HepG2 (cell line): Measurements from ENCODE around the gene ASIC3. TPM values are rescaled to one million over a fixed set of nuclear protein-coding genes. Genes with fewer than 3 reads are reported as not detected.
A peak's percentile ranks its signal among the peaks of the same experiment; 100 is the strongest.

Experiments used
- ATF4 ChIP-seq, 2 experiments: fragments of 450-650 bp in 1 of 2; sonication (generic) in 1 of 2; formaldehyde crosslinking; IDR thresholded peaks; 2 replicates each; pipeline versions ENCODE4 v1.5.0 to v1.8.0; 2020 to 2022; ENCODE audit warnings: mild to moderate bottlenecking in 1 of 2, missing genetic modification reagents in 1 of 2
- CEBPG ChIP-seq: IDR thresholded peaks from 2 replicates; pipeline ENCODE4 v1.6.1; 2016
- CTCF ChIP-seq: sonication (generic); formaldehyde crosslinking; IDR thresholded peaks from 2 replicates; pipeline ENCODE4 v1.5.0; 2020; ENCODE audit warnings: mild to moderate bottlenecking, missing genetic modification reagents, moderate library complexity
- ELF1 ChIP-seq: sonication (generic); formaldehyde crosslinking; IDR thresholded peaks from 2 replicates; pipeline ENCODE4 v1.4.0; 2020; ENCODE audit warnings: missing genetic modification reagents
- HMGA1 ChIP-seq: sonication (generic); formaldehyde crosslinking; conservative IDR thresholded peaks from 2 replicates; pipeline ENCODE4 v1.4.0; 2020; ENCODE audit warnings: missing genetic modification reagents
- HNF1B ChIP-seq: sonication (generic); formaldehyde crosslinking; IDR thresholded peaks from 2 replicates; pipeline ENCODE4 v1.5.1; 2020; ENCODE audit warnings: mild to moderate bottlenecking, moderate library complexity, missing genetic modification reagents
- MYPOP ChIP-seq: sonication (generic); formaldehyde crosslinking; IDR thresholded peaks from 2 replicates; pipeline ENCODE4 v1.8.1; 2023; ENCODE audit warnings: mild to moderate bottlenecking, moderate library complexity, missing genetic modification reagents
- SCMH1 ChIP-seq: sonication (generic); formaldehyde crosslinking; IDR thresholded peaks from 2 replicates; pipeline ENCODE4 v1.9.0; 2021; ENCODE audit warnings: missing genetic modification reagents, mild to moderate bottlenecking, borderline replicate concordance
- TFE3 ChIP-seq: IDR thresholded peaks from 2 replicates; pipeline ENCODE4 v1.6.1; 2016
- ZFP91 ChIP-seq: sonication (generic); formaldehyde crosslinking; IDR thresholded peaks from 2 replicates; pipeline ENCODE4 v1.9.0; 2022; ENCODE audit warnings: missing genetic modification reagents, mild to moderate bottlenecking, borderline replicate concordance
- ZNF136 ChIP-seq: sonication (generic); formaldehyde crosslinking; IDR thresholded peaks from 2 replicates; pipeline ENCODE4 v1.8.1; 2022; ENCODE audit warnings: low read depth, mild to moderate bottlenecking, moderate library complexity, missing genetic modification reagents
- ZNF414 ChIP-seq: sonication (generic); formaldehyde crosslinking; IDR thresholded peaks from 2 replicates; pipeline ENCODE4 v1.5.0; 2020; ENCODE audit warnings: missing genetic modification reagents
- ZNF83 ChIP-seq: sonication (generic); formaldehyde crosslinking; IDR thresholded peaks from 2 replicates; pipeline ENCODE4 v1.4.0; 2020; ENCODE audit warnings: missing genetic modification reagents, mild to moderate bottlenecking, borderline replicate concordance
- polyA plus RNA-seq, 8 experiments: library from polyadenylated mRNA; depleted of rRNA in 3 of 8; stranded (reverse) in 7 of 8; unstranded in 1 of 8; fragments of >200 nt; fragmentation: Illumina TruSeq in 4 of 8; extraction: Trizol in 4 of 8; gene quantifications; 2 replicates each; pipeline versions ENCODE4 v1.2.1 to v1.2.3, GENCODE V29; 2011 to 2016; ENCODE audit warnings: low read depth in 4 of 8, missing spikeins in 1 of 8, mixed read lengths in 1 of 8; ENCODE audit not compliant: insufficient read depth in 1 of 8
- total RNA-seq, 5 experiments: library from RNA; depleted of rRNA; stranded (reverse); fragments of >200 nt; fragmentation: Illumina TruSeq; extraction: Trizol; gene quantifications; 2 replicates each; pipeline ENCODE4 v1.2.3, GENCODE V29; 2016; ENCODE audit warnings: low read depth in 1 of 5

The ASIC3 gene
- total and polyA plus RNA-seq, 2 of the 13 experiments (the other 11 are each of a cell fraction or from before 2014, with no cell fraction given), result 0.51 TPM; not detected in 1

- TF ChIP-seq MYPOP (CRISPR knock-in tag) (no peak), ELF1 (CRISPR knock-in tag) (peak; percentile 67), TFE3 (CRISPR knock-in tag) (peak; percentile 86), HNF1B (peak; percentile 97), CEBPG (CRISPR knock-in tag) (no peak), ZFP91 (peak; percentile 81; the same call in 1 of the 2 replicates), ZNF414 (CRISPR knock-in tag) (0 out of 2 replicates have a peak, but pooled peaks have one; percentile 48), ZNF83 (CRISPR knock-in tag) (no peak), CTCF (0 out of 2 replicates have a peak, but pooled peaks have one; percentile 3), HMGA1 (CRISPR knock-in tag) (no peak), ZNF136 (CRISPR knock-in tag) (0 out of 2 replicates have a peak, but pooled peaks have one; percentile 27), SCMH1 (no peak), ATF4 (CRISPR knock-in tag; IDR thresholded peaks at IDR 0.05) (no peak)
Observed at GRCh38 chr7:151062399-151063211, 14.3 kb downstream of the ASIC3 start (continued).
